Activated T-cell treated with anti-CD3 and anti-CD28 coated beads, Interleukin-2, amount 50 U/mL, for 48 hours (primary cell): ENCODE results near the gene RHOT1.
"Not testable (repeated sequence)": the region's sequence is repeated elsewhere in the genome, so short reads cannot be mapped to it uniquely, and the experiment has no call there.

Experiments used
- DNase-seq, 2 experiments: peaks; one replicate each; pipeline ENCODE4 v3.0.0-alpha.2; 2020

The RHOT1 gene

DNA sequence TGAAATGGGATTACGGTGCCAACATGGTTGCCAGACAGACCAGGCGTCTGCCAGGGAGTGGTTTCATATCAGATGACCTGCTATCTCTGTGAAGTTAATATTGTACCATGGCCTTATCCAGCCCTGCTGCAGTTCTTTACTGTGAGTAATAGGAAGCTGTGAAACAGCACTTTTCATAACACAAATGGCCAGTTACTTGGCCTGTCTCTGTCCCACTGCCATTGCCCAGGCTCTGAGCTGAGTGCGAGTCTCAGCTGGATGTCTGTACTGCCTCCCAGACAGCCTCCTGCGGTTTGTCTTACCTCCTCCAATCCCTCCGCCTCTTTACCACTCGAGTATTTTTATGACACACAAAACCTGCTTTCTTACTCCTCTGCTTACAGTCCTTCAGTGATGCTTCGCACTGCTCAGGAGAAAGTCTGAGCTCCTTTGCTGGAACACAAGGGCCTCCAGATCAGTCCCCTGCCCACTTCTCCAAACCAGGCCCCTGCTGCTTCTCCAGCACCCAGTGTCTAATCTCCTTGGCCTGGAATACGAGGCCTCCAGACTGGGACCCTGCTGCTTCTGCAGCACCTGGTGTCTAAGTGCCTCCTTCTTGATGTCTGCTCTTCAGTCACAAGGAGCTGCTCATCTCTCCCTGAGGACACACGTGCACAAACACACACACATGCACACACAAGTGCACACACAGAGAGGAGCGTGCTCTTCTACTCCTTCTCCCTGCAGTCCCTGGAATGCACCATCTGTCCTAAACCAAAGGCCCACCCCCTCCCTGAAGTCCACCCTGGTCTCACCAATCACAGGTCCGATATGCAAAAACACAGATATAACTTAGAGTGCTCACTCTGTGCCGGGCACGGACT, 17.1 kb upstream of the RHOT1 start:
- DNase-seq, result no peak

DNA sequence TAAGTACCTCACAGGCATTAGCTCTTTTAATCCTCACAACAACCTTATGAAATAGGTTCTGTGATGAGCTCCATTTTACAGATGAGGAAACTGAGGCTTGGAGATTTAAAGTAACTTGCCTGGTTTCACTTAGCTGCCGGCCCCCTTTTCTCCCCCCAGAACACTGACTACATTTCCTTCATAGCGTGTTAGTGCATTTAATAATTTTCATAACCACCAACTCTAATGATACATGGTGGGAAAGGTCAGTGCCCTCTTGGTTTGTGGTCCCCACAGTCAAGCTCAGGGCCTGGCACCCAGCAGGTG, 16.5 kb upstream of the RHOT1 start:
- DNase-seq, result no peak

DNA sequence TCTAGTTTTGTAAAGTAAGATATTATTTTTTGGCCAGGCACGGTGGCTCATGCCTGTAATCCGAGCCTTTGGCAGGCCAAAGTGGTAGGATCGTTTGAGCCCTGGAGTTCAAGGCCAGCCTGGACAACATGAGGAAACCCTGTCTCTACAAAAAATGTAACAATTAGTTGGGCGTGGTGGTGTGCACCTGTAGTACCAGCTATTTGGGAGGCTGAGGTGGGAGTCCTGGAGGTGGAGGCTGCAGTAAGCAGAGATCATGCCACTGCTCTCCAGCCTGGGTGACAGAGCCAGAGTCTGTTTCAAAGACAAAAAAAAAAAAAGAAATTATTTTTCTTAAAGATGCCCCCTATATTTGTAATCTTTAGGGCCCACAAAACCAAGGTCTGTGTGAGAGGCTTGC, 16.0 kb upstream of the RHOT1 start:
- DNase-seq, result no peak

DNA sequence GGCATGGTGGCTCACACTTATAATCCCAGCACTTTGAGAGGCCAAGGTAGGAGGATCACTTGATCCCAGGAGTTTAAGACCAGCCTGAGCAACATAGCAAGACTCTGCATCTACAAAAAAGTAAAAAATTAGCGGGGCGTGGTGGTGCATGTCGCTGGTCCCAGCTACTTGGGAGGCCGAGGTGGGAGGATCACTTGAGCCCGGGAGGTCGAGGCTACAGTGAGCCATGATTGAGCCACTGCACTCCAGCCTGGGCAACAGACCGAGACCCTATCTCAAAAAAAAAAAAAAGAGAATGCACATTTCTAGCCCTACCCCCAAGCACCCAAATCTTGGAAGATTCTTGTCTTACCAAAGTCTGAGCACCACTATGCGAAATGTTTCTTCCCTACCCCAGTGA, 15.6 kb upstream of the RHOT1 start:
- no peak for DNase-seq

DNA sequence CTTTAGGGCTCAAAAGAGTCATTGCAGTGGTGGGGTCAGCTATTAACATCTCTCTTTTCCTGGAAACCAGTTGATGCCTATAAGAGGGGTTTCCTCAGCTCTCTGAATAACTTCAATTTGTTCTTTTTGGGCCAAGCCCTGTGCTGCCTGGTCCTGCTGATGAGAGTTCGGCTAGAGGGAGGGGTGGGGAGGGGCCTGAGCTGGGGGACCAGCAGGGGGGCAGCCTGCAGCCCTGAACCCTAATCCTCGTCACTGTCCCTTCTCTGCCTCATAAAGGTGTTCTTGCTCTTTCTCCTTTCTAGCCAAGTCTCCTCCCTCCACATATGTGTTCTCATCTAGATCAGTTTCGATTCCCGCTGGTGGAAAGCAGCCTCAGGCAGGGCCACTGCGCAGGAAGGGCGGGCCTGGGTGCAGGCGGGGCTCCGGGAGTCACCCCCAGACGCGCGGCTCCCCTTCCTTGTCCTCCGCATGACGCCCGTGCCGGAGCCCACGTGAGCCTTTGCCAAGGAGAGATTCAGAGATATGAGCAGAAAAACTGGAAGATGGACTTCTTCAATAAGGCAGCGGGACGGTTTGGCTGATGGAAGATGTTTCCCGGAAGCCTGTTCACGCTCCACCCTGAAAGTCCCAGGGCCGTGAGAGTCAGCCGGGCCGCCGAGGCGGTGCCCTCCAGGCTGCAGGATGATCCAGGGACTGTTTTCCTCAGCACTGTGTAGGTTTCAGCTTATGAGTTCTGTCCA, 15.0 kb upstream of the RHOT1 start:
- DNase-seq, result peak; percentile 86 to 87

DNA sequence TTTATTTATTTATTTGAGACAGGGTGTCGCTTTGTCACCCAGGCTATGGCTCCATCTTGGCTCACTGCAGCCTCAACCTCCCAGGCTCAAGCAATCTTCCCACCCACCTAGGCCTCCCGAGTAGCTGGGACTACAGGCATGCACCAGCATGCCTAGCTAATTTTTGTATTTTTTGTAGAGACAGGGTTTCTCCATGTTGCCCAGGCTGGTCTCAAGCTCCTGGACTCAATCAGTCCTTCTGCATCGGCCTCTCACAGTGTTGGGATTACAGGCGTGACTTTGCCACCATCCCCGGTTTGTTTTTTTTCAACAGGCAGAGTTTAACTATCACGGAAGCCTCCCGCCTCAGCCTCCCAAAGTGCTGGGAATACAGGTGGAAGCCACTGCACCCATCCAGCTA, 13.8 kb upstream of the RHOT1 start:
- not testable (repeated sequence) for DNase-seq

DNA sequence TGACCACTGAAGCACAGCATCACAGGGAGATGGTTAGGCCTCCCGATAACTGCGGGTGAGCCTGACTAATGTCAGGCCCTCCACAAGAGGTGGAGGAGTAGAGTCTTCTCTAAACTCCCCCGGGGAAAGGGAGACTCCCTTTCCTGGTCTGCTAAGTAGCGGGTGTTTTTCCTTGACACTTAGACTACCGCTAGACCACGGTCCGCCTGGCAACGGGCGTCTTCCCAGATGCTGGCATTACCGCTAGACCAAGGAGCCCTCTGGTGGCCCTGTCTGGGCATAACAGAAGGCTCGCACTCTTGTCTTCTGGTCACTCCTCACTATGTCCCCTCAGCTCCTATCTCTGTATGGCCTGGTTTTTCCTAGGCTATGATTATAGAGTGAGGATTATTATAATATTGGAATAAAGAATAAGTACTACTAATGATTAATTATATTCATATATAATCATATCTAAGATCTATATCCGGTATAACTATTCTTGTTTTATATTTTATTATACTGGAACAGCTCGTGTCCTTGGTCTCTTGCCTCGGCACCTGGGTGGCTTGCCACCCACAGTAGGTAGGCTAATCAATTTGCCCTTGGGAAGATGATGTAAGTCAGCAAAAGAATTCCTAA, 6.7 kb upstream of the RHOT1 start:
- peak; percentile 61 to 68 for DNase-seq

DNA sequence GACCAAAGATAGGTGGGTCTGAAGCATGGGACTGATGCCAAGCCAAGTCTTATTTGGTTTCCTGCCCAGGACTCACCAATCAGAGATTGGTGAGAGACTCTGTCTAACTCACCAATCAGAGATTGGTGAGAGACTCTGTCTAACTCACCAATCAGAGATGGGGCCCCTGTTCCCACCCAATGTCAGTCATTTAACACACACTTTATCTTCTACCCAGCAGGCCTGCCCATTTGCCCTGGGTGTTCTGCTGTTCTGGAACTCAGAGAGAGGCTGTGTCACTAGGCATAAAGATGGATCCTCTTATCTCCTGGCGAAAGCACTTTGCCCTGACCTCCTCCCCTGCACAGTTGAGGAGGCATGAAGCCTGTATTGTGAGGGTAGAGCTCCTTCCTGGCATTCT, 5.4 kb upstream of the RHOT1 start:
- DNase-seq, result no peak

DNA sequence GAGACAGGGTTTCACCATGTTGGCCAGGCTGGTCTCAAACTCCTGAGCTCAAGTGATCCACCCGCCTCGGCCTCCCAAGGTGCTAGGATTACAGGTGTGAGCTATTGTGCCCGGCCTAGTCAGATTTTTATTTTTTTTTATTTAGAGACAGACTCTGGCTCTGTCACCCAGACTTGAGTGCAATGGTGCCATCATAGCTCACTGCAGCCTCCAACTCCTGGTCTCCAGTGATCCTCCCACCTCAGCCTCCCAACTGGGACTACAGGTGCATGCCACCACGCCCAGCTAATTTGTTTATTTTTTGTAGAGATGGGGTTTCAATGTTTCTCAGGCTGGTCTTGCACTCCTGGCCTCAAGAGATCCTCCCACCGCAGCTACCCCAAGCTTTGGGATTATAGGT, 2.8 kb upstream of the RHOT1 start:
- DNase-seq, result not testable (repeated sequence)

DNA sequence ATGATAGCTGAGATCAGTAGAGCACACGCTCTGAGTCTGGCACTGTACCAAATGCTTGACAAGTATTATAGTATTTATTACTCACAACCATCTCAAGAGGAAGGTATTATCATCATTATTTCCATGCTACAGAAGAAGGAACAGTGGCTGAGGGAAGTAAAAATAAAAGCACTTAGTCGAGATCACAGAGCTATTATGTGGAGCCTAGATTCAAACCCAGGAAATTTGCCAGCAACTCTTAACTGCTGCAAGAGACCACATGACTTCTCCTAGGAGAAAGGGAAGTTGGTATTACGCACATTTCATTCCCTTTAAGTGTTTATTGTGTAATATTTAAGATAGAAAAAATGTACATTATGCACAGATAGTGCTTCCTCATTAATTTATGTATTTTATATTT, 1.0 kb upstream of the RHOT1 start:
- DNase-seq, result no peak

DNA sequence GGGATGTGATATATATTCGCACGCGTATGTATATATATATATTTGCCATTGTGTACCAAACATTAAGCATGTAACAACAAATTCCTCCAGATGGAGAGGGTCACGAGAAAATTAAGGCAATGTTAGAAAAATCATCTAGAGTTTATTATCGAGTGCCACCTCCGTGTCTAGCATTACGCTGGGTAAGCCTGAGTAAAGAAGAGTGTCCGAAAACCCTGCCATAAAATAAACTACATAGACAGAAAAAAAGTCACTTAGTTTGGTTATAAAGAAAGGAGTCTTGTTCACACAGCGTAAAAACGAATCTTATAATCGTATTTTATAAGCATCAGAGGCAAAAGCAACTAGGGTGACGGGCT, 644 bp upstream of the RHOT1 start:
- no peak for DNase-seq

DNA sequence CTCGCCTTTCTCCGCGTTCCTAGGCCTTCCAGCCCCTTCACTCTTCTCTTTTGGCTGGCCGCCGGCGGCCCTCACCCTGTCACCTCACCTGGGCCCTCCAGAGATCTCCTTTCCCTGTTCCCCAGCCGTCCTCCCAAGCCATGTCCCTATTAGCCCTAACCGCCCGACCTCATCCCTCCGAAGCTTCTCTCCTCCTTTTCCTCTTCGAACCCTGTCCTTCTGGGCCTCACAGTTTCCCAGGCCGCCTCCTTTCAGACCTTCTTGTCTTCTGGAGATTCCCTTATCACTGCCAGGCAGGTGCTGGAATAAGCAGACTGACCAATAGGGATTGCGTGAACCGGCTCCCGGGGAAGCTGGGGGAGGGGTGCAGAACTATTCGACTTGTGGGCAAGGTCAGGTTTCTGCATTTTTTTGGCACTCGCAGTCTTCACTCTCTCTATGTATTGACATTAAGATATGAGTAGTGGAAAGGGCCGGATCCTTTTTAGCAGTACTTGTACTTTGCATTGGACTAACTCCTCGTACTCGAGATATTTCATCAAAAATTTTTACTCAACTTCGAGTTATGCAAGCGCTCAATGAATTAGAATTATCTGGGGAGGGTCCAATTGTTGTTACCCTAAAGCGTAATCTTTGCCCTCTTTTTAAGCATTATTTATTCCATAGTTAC, 690 bp downstream of the RHOT1 start:
- peak; percentile 44 to 51 for DNase-seq

DNA sequence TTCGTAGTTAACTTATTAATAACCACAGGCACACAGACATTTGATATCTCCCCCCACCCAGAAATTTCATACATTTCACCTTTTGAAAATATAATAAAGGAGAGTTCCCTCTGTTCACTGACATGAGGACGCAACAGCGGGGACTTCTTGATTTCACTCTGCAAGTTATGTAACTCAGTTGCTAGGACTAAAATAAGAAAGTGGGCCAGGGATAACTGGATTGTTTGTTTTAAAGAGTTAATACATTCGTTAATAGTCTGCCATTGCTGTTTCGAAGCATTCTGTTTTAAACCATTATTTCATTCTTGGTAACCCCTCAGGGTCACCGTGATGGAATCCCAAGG, 1.2 kb downstream of the RHOT1 start:
- no peak for DNase-seq

DNA sequence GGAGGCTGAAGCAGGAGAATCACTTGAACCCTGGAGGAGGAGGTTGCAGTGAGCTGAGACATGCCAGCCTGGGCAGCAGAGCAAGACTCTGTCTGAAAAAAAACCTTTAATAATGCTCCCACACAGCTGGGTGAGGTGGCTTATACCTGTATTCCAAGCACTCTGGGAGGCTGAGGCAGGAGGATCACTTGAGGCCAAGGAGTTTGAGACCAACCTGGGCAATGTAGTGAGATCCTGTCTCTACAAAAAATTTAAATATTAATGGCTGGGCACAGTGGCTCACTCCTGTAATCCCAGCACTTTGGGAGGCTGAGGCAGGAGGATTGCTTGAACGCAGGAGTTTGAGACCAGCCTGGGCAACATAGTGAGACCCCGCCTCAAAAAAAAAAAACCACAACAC, 2.1 kb downstream of the RHOT1 start:
- DNase-seq, result not testable (repeated sequence)

DNA sequence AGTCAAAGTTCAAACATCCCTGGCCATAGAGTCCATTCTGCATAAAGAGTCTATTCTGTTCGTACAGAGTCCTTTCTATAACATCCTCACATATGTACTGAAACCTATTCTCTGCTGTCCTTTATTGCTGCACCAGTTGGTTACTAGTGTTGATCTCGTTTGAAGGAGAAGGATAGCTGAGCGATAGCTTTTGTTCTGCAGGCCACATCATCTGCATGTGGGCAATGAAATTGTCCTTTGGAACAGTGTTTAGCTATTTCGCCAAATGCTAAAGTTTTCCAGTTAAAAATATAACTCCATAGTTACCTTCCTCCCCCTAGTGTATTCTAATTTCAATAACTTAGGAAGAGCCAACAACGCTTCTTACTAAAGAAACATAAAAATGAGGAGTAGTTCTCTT, 6.0 kb downstream of the RHOT1 start:
- DNase-seq, result no peak

DNA sequence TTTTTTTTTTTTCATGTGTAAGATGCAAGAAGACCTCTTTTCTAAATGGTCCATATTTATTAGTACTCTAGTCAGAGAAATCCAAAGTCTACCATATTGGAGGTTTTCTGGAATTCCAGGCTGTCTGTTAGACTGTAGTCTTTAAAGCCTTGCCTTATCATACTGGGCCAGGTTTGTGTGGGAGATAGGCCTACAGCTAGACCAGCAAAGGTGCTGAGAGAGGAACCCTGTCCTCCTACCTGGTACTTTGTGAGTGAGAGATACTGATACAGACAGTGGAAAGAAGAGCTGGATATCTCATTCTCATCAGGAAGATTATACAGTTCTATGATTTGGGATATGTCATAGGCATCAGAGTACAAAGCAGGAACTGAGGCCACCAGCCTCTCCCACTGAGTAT, 8.1 kb downstream of the RHOT1 start:
- DNase-seq, result no peak

DNA sequence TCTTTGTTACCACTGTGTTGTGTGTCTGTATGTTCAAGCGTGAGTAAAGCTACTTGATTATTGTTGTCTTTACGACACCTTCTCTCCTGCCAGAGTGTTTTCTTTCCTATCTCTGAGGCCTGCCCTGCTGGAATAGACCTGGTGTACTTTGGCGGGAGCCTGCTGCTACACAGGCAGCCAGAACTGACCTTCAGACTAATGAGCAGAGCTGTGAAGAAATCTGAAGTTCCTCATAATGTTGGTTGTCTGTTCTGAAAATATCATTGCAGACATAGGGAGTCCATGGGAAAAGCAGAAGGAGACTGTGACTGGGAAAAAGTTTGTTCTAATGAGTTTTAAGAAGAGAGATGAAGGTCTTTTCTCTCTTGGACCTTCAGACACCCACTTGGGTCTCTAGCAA, 9.8 kb downstream of the RHOT1 start:
- no peak for DNase-seq

DNA sequence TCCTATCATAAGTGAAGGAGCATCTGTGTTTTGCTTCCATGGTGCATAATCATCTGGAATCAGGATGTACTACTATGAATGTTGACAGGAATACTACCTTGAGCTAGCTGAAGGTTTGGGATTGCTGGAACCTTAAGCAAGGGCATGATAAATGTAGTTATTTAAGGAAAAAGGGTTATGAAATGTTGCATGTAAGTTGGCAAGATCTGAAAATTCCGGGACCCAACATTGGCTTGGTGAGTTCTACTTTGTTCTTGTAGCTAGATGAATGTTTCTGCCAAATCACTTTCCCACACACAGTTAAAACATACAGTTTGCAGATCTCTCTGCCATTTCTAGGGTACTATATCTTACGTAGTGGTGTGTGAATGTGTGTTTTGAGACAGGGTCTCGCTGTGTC, 13.6 kb downstream of the RHOT1 start:
- DNase-seq, result no peak

DNA sequence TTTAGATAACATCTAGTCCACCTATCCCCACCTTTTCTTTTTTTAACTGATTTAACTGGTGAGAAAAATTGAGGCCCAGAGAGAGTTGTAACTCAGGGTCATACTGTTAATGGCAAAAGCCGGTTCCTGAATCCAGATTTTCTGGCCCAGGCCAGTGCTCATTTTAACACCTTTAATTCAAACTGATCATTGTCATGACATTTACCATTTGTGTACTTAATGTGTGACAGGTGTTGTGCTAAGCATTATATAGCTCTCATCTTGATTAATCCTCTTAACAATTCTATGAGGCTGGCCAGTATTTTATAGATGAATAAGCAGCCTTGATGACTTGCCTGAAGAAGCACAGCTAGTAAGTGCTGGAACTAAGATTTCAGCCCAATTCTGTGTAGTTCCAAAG, 14.4 kb downstream of the RHOT1 start:
- DNase-seq, result no peak

DNA sequence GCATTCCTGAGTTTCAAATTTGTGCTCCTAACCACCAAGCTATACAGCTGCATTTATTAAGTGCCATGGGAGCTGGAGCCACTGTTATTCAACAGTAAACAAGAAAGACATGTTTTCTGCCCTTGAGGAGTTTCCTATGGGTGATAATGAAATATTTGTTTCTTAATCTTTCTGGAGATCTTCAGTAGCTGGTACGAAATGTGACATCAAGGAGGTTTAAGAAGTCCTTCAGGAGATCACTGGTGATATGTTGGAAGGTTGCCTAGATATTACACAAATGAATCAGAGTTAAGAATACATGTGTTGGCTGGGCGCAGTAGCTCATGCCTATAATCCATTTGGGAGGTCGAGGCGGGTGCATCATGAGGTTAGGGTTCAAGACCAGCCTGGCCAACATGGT, 14.9 kb downstream of the RHOT1 start:
- DNase-seq, result no peak

DNA sequence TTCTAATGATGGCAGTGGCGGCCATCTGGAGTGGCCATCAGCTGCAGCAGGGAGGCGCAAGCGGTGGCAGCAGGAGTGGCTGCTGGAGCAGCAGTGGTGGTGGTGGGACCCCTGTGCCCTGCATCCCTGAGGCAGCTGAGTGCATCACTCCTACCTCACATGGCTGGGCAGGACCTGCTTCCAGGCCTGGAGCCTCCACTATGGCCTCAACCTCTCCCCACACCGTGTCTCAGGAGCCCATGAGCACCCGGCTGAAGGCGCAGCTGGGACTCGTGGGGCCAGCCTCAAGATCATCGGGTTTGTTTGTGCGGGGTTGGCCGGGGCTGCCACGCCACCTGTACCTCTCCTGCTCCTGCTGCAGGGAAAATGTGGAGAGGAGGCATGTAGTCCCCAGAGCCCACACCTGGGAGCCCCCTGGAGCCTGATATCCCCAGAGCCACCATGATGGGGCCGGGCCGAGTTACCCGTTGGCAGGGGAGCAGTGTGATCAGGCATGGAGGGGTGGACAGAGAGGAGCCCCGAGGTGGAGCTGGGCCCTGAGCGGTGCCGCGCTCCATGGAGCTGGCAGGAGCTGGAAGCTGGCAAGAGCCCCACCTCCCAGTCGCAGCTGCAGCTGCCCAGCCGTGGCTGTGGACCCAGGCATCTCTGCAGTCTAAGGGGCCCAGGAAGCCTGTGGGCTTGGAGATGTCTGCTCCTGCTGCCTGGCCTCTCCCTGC, 16.7 kb downstream of the RHOT1 start:
- DNase-seq, result no peak

DNA sequence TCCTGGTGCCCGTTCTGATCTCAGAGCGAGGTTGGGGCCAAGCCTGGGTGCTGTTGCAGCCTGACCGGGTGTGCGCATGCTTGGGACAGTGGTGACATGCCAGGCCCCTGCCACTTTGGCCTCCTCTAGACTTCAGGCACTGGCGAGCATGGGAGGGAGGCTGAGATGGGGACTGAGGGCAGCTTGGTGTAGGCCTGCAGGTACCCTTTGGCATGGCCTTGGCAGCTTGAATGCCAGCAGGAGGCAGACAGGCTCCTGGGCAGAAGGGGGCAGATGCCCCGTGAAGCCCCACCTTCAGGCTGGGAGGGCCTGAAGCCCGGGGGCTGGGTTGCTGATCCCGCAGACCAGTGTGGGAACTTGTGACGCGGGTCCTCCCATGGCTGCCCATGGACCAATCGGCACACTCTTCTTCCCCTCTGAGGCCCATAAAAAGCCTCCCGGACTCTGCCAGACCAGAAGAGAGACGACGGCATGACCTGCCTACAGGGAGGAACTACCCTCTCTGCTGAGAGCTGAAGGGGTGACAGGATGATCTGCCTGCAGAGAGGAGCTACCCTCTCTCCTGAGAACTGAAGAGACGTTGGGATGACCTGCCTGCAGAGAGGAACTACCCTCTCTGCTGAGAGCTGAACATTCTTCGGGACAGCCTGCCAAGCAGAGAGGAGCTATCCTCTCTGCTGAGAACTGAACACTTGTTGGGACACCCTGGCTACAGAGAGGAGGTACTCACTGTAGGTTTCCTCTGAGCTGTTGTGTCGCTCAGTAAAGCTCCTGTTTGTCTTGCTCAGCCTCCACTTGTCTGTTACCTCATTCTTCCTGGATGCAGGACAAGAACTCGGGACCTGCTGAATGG, 17.5 kb downstream of the RHOT1 start:
- no peak for DNase-seq
